GM21360 (cell line): ENCODE data around the gene ERBIN.
A peak's percentile ranks its signal among the peaks of the same experiment; 100 is the strongest.
"Not testable (repeated sequence)": the region's sequence is repeated elsewhere in the genome, so short reads cannot be mapped to it uniquely, and the experiment has no call there.

Source experiments
- ATAC-seq: cut with Tn5 transposase; IDR thresholded peaks from one replicate; pipeline ENCODE4 v1.9.1; 2021; ENCODE audit warnings: mild to moderate bottlenecking, moderate library complexity; ENCODE audit not compliant: unreplicated experiment

ERBIN gene

GRCh38 chr5:65926276-65926783, at the start of gene ERBIN:
TSS of gene ERBIN (plus strand) at chr5:65926575. CDS start at chr5:65992719, 66,144 bp downstream.
- ATAC-seq, result peak; percentile 18

DNA sequence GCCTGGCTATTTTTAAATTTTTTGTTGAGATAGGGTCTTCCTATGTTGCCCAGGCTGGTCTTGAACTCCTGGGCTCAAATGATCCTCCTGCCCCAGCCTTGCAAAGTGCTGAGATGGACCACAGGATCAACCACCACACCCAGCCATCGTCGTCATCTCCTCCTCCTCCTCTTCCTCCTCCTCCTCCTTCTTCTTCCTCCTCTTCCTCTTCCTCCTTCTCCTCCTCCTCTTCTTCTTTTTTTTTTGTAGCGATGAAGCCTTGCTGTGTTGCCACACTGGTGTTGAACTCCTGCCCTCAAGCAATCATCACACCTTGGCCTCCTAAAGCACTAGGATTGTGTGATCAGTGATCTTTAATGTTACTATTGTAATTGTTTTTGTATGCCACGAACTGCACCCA, 49.4 kb upstream of the ERBIN start:
- ATAC-seq, result no peak

GRCh38 chr5:65879668-65880256, 46.6 kb upstream of the ERBIN start:
- ATAC-seq, result not testable (repeated sequence)

DNA sequence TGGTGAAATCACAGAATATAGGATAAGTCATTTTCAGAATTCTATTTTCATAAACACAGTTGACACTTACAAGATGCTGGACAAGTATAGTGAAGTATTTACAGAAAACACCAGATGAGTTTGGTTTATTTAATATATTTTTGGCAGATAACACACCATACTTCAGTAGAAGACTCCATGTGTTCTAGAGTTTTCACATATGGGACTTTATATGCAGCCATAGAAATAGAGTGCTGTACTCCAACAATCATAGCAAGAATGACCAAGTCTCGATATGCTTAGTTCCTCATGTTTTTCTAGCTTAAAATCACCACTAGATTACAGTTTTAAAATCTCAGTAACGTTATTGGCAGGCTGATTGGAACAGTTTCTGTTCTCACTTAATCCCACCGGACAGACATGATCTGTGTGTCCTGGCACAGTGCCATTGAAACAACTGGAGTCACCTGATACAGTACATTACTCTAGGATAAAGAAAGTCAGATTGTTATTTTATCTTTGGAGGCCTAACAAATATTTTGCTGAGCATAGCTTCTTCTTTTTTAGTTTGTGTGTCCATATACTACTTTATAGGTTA, 45.8 kb upstream of the ERBIN start:
- ATAC-seq, result no peak

DNA sequence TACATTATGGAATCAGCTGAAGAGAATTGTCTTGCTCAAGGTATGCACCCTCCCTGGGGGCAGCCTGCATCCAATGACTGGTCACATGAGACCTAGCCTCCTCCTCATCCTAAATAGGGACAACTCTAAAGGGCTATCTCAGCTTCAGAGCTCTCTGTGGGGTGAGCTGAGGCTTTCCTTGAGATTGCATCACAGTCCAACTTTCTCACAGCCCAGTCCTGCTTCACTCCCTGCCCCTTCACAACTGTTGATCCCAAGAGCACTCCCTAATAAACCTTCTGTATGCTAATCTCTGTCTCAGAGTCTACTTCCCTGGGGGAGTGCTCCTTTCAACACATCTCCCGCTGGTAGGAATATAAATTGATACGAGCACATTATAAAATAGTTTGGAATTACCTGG, 44.1 kb upstream of the ERBIN start:
- ATAC-seq, result no peak

DNA sequence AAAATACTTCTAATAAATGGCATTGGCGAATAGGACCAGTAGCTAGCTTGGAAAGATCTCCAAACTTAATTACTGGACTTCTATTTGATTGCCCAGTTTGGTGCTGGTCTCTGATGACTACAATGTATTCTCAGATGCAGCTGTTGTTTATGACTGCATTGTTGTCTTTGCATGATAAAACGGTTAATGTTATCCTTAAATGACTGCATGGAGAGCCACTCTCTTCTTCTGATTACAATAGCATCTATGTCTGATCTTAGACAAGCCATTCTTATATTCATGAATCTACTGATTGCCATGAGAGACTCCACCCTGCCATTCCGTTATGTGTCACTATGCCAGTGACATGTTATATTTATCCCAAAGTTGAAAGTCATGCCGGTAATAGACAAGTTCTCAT, 42.9 kb upstream of the ERBIN start:
- ATAC-seq, result no peak

GRCh38 chr5:65886387-65886786, 40.0 kb upstream of the ERBIN start:
- ATAC-seq, result no peak

DNA sequence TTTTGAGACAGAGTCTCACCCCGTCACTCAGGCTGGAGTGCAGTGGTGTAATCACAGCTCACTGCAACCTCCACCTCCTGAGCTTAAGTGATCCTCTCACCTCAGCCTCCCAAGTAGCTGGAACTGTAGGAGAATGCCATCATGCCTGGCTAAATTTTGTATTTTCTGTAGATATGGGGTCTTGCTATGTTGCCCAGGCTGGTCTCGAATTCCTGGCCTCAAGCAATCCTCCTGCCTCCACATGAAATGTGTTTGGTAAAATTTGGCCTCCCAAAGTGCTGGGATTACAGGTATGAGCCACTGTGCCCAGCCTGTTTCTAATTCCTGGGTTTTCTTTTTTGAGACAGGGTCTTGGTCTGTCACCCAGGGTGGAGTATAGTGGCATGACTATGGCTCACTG, 34.4 kb upstream of the ERBIN start:
- not testable (repeated sequence) for ATAC-seq

GRCh38 chr5:65892801-65893200, 33.6 kb upstream of the ERBIN start:
- no peak for ATAC-seq

DNA sequence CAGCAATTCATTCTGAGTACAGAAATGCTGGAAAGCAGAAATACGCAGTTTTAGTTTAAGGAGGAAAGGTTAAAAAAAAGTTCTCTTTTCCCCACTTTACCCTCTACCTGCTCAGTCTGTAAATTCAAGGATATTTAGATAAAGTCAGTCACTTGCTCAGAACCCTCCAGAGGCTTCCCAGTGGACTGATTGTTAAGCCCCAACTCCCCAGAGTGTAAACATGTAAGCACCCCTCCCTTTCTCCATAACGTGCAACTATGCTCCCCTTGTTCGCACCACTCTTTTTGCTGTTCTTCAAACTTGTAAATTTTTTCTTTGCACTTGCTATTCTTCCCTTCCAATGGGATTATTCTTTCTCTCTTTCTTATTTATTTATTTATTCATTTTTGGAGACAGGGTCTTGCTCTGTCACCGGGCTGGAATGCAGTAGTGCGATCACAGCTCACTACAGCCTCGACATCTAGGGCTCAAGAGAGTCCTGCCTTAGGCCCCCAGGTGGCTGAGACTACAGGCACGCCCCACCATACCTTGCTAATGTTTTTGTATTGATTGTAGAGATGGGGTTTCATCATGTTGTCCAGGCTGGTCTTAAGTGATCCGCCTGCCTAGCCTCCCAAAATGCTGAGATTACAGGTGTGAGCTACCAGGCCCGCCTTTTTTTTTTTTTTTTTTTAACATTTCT, 32.5 kb upstream of the ERBIN start:
- no peak for ATAC-seq

GRCh38 chr5:65895891-65896290, 30.5 kb upstream of the ERBIN start:
- no peak for ATAC-seq

- no peak for ATAC-seq
These were observed 25.6 kb upstream of the ERBIN start for GRCh38 chr5:65900746-65901145.

GRCh38 chr5:65902104-65902503, 24.3 kb upstream of the ERBIN start:
- no peak for ATAC-seq

DNA sequence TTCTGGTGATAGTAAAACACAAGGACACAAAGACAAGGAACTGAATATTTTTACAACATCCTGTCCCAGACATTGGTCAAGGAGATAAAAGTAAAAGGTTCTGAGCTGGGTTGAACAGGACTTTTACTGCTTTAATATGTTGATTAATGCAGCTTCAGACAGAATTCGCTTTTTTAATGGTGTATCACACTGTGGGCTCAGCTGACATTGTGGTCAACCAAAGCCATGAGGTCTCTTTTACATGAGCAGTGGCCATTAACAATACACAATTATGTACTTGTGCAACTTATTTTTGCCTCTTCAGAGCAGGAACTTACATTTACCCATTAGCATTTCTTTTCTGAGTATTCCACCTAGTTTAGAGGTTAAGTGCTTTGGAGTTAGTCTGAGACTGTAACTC, 22.8 kb upstream of the ERBIN start:
- ATAC-seq, result no peak

DNA sequence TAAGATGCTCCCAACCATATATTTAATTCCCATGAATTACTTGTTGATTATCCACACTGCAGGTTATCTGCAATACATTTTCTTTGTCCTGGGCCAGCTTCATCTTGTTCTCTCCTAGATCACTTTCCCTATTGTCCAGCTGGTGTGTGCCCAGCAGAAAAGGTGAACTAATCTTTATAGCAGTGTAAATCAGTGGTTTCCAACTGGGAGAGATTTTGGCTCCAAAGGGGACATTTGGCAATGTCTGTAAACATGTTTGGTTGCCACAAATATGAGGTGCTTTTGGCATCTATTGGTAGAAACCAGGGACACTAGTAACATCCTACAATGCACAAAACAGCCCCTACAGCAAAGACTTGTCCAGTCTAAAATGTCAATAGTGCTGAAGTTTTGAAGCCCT, 20.1 kb upstream of the ERBIN start:
- no peak for ATAC-seq

GRCh38 chr5:65907135-65907534, 19.2 kb upstream of the ERBIN start:
- no peak for ATAC-seq

- no peak for ATAC-seq
These were observed 15.7 kb upstream of the ERBIN start for GRCh38 chr5:65910711-65911110.

GRCh38 chr5:65912311-65912710, 14.1 kb upstream of the ERBIN start:
- ATAC-seq, result no peak

DNA sequence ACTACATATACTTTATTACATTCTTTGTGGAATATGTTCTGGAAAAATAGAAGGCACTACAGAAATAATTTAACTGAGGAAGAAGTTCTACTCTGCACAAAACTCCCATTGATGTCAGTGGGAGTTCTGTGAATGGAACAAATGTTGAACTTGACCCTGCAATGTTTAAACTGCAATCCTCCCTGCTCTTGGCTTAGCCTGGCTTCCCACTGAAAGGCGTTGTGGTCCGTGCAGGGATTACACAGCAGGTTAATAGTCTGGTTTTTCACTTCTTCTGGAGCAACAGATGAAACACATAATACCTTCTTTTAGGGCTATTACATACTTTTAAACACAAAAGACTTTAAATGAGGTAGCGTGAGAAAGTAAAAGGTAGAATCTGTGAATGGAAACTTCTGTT, 12.9 kb upstream of the ERBIN start:
- ATAC-seq, result no peak

DNA sequence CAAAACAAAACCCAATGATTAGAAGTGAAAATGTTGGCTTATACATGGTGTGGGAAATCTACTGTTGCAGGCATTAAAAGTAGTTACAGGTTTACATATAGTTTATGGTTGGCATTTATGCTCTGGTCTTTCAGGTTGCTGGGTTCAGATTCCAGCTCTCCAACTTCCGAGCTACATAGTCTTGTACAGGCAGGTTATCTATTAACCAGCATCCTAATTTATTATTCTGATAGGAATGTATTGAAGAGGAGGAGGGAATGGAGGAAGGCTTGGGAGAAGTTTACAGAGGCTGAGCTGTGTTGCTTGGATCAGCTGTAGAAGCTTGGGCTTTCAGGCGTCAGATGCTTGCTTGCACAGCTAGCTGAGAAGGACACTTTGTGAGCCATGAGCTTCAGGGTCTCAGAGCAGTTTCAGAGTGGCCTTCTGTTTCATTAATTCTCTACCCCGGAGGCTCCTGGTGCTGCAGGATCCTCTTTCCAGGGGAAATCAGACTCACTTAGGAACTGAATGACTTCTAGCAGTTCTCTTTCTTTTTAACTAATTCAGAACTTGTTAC, 11.7 kb upstream of the ERBIN start:
- no peak for ATAC-seq

- not testable (repeated sequence) for ATAC-seq
These were observed 10.7 kb upstream of the ERBIN start for GRCh38 chr5:65915661-65916060.

GRCh38 chr5:65916066-65916465, 10.3 kb upstream of the ERBIN start:
- no peak for ATAC-seq
